Lung (tissue), 12 donors: Measurements from ENCODE around the gene CACNA1H. TPM values are rescaled to one million over a fixed set of nuclear protein-coding genes. Genes with fewer than 3 reads are reported as not detected.

Experiments used
- ATAC-seq: fragments of 200-7000 bp; cut with Tn5 transposase; one replicate; pipeline ENCODE4 v1.9.1; 2020; ENCODE audit warnings: moderate number of reproducible peaks; ENCODE audit not compliant: insufficient read depth, low FRiP score
- DNase-seq, 3 donors: peaks; one replicate each; pipeline ENCODE4 v3.0.0-alpha.2; 2013 to 2017
- H3K27ac ChIP-seq, 2 donors: one replicate each; pipeline ENCODE4 v1.5.1; 2013; ENCODE audit warnings: mild to moderate bottlenecking in 2 of 2, moderate library complexity in 2 of 2, control low read depth in 1 of 2, inconsistent platforms in 1 of 2, low read depth in 1 of 2, low read length in 1 of 2
- H3K27me3 ChIP-seq, 3 donors: one replicate each; pipeline ENCODE4 v1.5.1; 2013; ENCODE audit warnings: low read length in 2 of 3; ENCODE audit not compliant: control insufficient read depth in 3 of 3, insufficient read depth in 3 of 3
- H3K36me3 ChIP-seq, 4 donors: one replicate each; pipeline ENCODE4 v1.5.1; 2013; ENCODE audit warnings: low read length in 4 of 4, mild to moderate bottlenecking in 1 of 4, moderate library complexity in 1 of 4; ENCODE audit not compliant: control insufficient read depth in 4 of 4, insufficient read depth in 4 of 4
- H3K4me1 ChIP-seq, 5 donors: one replicate each; pipeline ENCODE4 v1.5.1; 2013; ENCODE audit warnings: low read length in 5 of 5, mild to moderate bottlenecking in 2 of 5, moderate library complexity in 1 of 5; ENCODE audit not compliant: control insufficient read depth in 5 of 5, insufficient read depth in 5 of 5
- H3K4me3 ChIP-seq: one replicate; pipeline ENCODE4 v1.5.1; 2013; ENCODE audit warnings: mild to moderate bottlenecking, control low read depth, moderate library complexity
- H3K9ac ChIP-seq, 2 donors: one replicate each; pipeline ENCODE4 v1.5.1; 2013; ENCODE audit warnings: low read length in 2 of 2, control low read depth in 1 of 2; ENCODE audit not compliant: insufficient read depth in 1 of 2
- H3K9me3 ChIP-seq, 4 donors: one replicate each; pipeline ENCODE4 v1.5.1; 2013; ENCODE audit warnings: low read length in 3 of 4, mild to moderate bottlenecking in 1 of 4, moderate library complexity in 1 of 4; ENCODE audit not compliant: control insufficient read depth in 4 of 4, insufficient read depth in 3 of 4
- WGBS, 2 donors: extraction: QIAGEN DNeasy Blood & Tissue Kit; methylation state at CpG; one replicate each; pipeline ENCODE4 v1.1.7; 2013; 5-methylcytosine and 5-hydroxymethylcytosine counted together
- polyA plus RNA-seq, 2 donors: library from polyadenylated mRNA; stranded (reverse); fragments of 200-250 nt; gene quantifications; one replicate each; pipeline ENCODE4 v1.2.1, GENCODE V29; 2013
- total RNA-seq, 2 donors: library from RNA; depleted of rRNA in 1 of 2; stranded (reverse); fragments of >200 nt in 1 of 2; gene quantifications; one replicate each; pipeline ENCODE4 v1.2.1, GENCODE V29; 2014 to 2021
- TF ChIP-seq, protein P1 (sequence below): IDR thresholded peaks from 2 replicates; pipeline ENCODE4 v1.5.1; 2012; ENCODE audit warnings: mild to moderate bottlenecking; ENCODE audit errors: control extremely low read depth, extremely low read depth
- donor health status: control.
- donor health status: control.
- donor health status: Bipolar disorder and iron deficiency.
- donor health status: healthy.
- donor health status: DM: yes; HTN: yes; CAD: no.

Gene CACNA1H
- total and polyA plus RNA-seq, 4 donors: 5.0 to 10.3 (median 6.7) TPM

DNA sequence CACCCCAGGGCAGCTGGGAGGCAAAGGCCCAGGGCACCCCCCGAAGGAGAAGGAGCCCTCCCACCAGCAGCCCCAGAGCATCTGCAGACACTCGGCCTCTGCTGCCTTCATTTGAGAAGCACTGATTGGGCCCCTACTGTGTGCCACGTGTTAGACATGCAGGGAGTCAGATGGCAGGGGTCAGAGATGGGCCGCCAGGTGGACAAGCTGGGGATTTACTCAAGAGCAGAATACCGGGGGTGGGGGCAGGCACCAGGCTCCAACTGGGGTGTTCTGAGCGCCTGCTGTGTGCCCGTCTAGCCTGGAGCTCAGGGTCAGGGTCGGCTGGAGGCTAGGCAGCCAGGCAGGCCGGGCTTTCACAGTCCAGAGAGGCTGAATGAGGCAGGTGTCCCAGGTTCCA, 53.4 kb downstream of the CACNA1H start:
- H3K9me3 ChIP-seq: peaks cover 0 to 3% (median 0%) of the 10 kb centered on the region in 4 donors
- DNase-seq (no peak), ATAC-seq (no peak)
- H3K4me3 ChIP-seq: no peak overlapping the region
- H3K27ac ChIP-seq: no peak overlapping the region
- no peaks in the 10 kb centered on the region for H3K27me3 ChIP-seq
- no peaks in the 10 kb centered on the region for H3K4me1 ChIP-seq
- TF ChIP-seq, protein P1, sequence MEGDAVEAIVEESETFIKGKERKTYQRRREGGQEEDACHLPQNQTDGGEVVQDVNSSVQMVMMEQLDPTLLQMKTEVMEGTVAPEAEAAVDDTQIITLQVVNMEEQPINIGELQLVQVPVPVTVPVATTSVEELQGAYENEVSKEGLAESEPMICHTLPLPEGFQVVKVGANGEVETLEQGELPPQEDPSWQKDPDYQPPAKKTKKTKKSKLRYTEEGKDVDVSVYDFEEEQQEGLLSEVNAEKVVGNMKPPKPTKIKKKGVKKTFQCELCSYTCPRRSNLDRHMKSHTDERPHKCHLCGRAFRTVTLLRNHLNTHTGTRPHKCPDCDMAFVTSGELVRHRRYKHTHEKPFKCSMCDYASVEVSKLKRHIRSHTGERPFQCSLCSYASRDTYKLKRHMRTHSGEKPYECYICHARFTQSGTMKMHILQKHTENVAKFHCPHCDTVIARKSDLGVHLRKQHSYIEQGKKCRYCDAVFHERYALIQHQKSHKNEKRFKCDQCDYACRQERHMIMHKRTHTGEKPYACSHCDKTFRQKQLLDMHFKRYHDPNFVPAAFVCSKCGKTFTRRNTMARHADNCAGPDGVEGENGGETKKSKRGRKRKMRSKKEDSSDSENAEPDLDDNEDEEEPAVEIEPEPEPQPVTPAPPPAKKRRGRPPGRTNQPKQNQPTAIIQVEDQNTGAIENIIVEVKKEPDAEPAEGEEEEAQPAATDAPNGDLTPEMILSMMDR: no peak
- no peaks in the 10 kb centered on the region for H3K36me3 ChIP-seq
- H3K9ac ChIP-seq: no peak overlapping the region
- WGBS, 2 donors: 72 to 75% methylated on average over 9 of the region's 9 CpGs

GRCh38 chr16:1206786-1207185, 53.9 kb downstream of the CACNA1H start:
- no peak for ATAC-seq
- H3K27me3 ChIP-seq: no peaks in the 10 kb centered on the region
- no peaks in the 10 kb centered on the region for H3K36me3 ChIP-seq

GRCh38 chr16:1208239-1208830, 55.4 kb downstream of the CACNA1H start:
- Histone ChIP-seq H3K4me1 (no peaks in the 10 kb centered on the region), H3K9ac (no peak overlapping the region), H3K9me3 (peaks cover 0 to 3% (median 0%) of the 10 kb centered on the region in 4 donors), H3K27me3 (no peaks in the 10 kb centered on the region), H3K27ac (no peak overlapping the region), H3K36me3 (peaks cover 0 to 1% (median 0%) of the 10 kb centered on the region in 4 donors), H3K4me3 (no peak overlapping the region)
- no peak for DNase-seq
- TF ChIP-seq, protein P1: no peak
- whole genome bisulfite sequencing, 2 donors: 84% methylated on average over 22 of the region's 22 CpGs
- no peak for ATAC-seq

More at GRCh38 chr16:1206786-1207185, 53.9 kb downstream of the CACNA1H start:
- WGBS, 2 donors: 79% methylated on average over 13 to 16 of the region's 16 CpGs
- Histone ChIP-seq H3K4me1 (no peaks in the 10 kb centered on the region), H3K9ac (no peak overlapping the region), H3K9me3 (peaks cover 0 to 3% (median 0%) of the 10 kb centered on the region in 4 donors), H3K4me3 (no peak overlapping the region), H3K27ac (no peak overlapping the region)
- TF ChIP-seq, protein P1: no peak
- DNase-seq: no peak

DNA sequence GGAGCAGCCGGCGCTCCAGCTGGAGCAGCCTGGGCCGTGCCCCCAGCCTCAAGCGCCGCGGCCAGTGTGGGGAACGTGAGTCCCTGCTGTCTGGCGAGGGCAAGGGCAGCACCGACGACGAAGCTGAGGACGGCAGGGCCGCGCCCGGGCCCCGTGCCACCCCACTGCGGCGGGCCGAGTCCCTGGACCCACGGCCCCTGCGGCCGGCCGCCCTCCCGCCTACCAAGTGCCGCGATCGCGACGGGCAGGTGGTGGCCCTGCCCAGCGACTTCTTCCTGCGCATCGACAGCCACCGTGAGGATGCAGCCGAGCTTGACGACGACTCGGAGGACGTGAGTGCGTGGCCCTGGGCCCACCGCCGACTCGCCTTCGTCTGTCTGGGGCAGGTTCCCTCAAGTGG, 56.2 kb downstream of the CACNA1H start:
- Histone ChIP-seq H3K27me3 (no peaks in the 10 kb centered on the region), H3K9me3 (peaks cover 0 to 3% (median 0%) of the 10 kb centered on the region in 4 donors), H3K27ac (no peak overlapping the region), H3K9ac (no peak overlapping the region), H3K36me3 (peaks cover 0 to 1% (median 0%) of the 10 kb centered on the region in 4 donors), H3K4me1 (no peaks in the 10 kb centered on the region), H3K4me3 (no peak overlapping the region)
- WGBS, 2 donors: 92 to 94% methylated on average over 43 of the region's 43 CpGs
- no peak for ATAC-seq
- TF ChIP-seq, protein P1: no peak
- no peak for DNase-seq
